EH (cell line): ENCODE data around the gene PRKCE.

ENCODE experiments used
- DNase-seq: peaks from one replicate; pipeline ENCODE4 v3.0.0-alpha.2; 2015; ENCODE audit warnings: low read depth

PRKCE gene

DNA sequence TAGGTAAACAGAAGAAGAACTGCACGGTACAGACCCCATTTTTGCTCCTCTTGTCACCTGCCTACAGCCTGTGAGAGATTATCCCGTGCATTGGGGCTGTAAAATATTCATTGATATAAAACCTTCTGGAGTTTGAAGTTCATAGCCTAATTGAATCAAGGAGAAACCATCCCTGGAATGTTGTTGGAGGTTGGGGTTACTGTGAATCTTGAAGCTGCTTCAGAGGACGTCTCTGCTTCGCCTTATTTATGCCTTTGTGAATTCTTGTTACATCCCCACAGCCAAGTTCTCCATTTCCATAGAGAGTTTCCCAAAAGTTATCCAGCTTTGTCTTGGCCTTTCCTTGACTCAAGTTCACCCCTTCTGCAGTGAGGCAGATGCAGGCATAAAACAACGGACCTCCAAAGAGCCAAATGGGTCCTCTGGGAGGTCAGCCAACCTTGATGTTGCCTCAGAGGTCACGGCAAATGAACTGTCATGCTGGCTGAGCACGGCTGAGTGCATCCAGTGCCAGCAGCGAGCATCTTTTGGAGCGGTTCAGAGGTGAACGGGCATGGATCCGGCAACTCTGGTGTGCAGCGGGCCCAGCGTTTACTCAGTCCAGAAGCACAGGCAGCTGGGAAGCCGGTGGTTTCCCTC is 317.6 kb downstream of the PRKCE start:
- DNase-seq, result peak; percentile 68

- no peak for DNase-seq
Measured at GRCh38 chr2:45973426-45973825, 322.0 kb downstream of the PRKCE start.

GRCh38 chr2:45974056-45974455 is 322.6 kb downstream of the PRKCE start:
- DNase-seq, result no peak

GRCh38 chr2:45974762-45975408 is 323.4 kb downstream of the PRKCE start:
- no peak for DNase-seq

DNA sequence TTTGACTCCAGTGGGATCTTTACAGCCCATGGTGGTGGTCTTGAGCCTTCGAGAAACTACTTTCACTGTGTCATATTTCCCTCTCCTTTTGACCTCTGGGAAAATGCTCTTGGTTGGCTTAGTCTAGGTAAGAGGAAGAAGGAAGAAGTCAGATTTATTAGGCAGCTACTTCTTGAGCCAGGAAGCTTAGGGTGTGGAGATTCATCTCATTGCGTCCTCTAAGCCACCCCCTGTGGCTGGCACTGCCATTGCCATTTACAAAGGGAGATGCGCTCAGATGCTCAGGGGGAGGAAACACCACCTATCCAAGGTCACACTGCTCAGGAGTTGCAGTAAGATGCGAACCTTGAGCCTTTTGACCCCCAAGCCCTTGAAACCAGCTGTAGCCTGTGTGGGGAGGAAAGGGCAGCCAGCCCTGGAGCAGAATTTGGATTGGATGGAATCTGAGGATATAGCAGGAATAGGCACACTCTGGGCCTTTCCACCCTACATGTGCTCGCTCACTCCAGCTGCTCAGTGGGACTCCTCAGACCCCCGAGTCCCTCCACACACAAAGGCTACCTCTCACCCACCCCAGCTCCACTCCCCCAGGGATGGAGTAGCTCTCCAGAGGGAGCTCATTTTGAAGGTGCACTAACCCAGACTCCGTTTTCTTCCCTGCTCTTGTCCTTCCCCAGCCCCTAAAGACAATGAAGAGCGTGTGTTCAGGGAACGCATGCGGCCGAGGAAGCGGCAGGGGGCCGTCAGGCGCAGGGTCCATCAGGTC is 324.5 kb downstream of the PRKCE start:
- no peak for DNase-seq

DNA sequence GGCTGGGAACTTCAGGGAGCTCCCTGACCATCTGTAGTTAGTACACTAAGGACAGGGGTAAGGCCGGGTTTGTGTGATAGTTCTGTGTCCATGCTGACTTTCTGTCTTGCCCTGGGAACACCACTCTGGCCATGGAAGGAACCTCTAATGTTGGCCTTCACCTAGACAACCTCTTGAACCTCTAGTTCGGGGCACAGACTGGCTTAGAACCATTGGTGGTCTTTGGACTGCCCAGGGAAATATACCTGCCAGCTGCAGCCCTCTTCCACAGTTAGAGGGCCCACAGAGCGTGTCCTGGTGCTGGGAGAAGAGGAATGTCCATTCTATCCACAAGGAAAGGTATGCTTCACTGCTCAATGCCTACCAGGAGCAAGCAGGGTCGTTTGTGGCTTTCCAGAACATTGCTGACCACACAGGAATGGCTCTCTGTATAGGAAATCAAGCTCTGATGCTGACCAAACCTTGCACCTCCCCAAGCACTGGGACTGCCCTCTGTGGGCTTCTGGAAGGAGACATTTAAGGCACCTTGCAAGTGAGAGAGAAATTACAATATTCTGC is 326.9 kb downstream of the PRKCE start:
- no peak for DNase-seq

DNA sequence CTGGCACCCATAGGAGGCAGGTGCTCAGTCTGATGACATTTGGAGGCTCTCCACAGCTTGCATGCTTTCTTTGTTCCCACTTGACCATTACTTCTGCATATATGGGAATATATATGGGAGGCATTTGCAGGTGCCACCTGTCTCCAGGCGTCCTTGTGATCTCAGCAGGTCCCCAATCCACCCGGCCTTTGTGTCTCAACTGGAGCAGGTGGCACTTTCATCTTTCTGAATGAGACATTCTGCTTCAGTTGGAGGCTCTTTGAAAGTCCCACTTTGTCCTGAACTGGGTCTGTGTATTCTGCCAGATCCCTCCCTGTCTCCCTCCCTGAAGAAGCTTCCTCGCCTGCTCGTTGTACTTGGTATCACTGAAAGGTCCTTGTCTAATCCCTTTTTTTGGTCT is 327.6 kb downstream of the PRKCE start:
- DNase-seq, result no peak

DNA sequence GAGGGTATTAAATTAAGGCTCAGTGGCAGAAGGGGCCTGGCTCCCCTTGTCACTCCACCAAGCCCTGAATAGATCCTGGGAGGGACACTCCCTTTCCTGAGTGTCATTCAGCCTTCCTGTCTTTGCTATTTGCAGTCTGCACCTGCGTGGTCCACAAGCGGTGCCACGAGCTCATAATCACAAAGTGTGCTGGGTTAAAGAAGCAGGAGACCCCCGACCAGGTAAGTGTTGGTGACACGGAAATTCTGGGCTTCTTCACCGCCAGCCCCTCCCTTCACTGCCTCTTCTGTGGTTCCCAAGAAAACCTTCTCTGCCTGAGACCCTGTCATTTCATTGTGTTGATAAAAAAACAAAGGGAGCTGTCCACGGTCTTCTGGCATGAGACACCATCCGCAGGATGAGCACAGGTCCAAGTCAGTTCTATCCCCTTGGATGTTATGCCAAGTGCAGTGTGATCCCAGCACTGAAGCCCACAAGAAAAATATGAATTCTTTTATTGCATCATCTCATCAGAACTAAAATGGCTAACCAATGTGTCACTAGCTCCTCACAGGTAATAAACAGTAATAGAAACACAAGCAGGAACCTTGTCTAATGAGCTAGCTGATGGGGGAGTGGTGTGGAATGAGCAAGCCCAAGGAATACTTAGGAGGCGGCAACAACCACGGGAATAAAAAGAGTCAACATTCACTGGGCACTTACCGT is 328.8 kb downstream of the PRKCE start:
- DNase-seq, result no peak

- DNase-seq, result no peak
Measured at GRCh38 chr2:45981384-45981930, 330.0 kb downstream of the PRKCE start.

DNA sequence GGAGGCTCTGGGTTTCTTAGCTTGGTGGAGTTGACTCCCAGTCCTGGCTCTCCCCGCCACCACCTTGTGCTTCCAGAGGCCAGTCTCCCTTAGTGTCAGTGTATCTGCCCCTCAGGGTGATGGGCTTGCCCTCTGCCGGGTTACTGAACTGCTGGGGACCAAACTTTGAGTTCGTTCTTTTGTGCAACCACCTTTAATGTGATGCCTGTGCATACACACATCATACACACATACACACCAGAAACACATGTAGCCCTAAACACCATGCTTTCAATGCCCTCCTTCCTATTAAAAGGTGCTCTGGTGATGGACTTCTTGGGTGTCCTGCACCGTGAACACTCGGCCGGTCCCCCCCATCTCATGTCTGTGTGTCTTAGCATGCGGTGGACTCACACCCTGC is 330.6 kb downstream of the PRKCE start:
- DNase-seq, result no peak

- DNase-seq, result no peak
Measured at GRCh38 chr2:45983213-45983612, 331.7 kb downstream of the PRKCE start.

DNA sequence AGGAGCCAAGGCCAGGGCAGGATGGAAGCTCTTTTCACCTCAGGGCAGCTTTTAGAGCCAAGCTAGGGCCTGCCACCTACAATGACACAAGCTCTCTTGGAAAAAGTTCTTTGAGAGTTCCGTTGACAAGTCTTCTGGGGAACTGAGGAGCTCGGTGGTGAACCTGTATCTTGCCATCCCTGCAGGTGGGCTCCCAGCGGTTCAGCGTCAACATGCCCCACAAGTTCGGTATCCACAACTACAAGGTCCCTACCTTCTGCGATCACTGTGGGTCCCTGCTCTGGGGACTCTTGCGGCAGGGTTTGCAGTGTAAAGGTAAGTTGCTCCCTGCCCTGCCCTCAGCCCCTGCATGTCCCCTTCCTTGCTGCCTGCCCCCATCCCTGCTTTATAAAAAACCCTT is 332.9 kb downstream of the PRKCE start:
- no peak for DNase-seq

DNA sequence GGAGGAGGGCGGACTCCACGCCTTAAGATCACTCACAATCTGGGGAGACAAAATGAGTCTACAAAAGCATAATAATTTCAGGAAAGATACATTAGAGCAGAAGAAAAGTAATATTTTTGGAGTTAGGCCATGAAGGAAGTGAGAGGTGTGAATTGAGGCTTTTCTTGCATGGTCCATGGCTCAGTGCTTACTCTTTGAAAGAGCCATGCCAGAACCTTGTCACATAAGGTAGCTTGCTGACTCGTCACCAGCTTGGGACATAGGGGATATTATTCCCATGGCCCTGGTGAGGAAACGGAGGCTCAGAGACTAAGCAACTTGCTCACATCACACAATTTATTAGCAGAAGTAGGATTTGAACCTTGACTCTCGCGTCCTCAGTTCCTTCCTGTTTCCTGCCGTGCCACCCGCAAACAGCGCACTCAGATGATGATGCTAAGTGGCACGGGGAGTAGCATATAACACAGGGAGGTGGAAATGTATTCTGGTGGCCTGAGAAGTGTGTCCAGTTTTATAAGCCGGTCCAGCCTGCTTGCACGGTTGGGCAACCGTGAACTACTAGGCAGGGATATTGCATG is 333.5 kb downstream of the PRKCE start:
- DNase-seq, result no peak

DNA sequence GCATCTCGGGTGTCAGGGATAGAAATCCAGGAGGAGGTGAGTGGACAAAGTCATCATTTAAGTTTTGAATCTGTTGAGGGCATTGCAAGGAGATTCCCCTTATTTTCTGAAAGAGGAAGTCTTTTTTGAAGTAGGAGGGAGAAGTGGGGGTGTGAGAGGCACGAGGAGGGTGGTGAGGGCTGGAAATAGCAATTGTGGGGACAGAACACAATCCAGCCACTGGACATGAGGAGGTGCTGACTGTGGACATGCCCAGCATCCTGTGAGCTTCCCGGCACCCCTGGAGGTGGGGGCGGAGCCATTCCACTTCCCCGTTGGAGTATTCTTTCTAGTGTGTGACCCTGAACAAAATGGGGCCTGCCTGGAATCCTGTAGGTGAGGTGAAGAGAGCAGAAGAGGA is 335.0 kb downstream of the PRKCE start:
- no peak for DNase-seq

DNA sequence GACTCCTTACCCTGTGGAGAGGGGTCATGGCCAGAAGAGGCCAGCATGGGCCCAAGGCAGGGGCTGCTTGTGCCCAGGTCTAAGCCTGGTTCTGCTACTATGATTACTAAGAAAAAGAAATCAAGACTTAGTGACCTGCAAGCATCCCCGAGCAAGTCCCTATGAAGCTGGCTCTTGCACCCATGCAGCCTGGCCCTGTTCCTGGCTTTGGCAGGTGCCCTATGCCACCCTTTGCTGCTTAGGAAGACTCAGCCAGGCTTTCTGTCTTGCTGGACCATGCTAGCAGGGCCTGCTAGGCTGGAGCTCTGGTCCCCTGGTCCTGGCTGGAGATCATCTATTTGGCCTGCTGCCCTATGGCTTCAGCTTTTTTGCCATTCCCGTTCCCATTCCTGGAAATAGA is 336.4 kb downstream of the PRKCE start:
- no peak for DNase-seq

- DNase-seq, result no peak
Measured at GRCh38 chr2:45988879-45989278, 337.4 kb downstream of the PRKCE start.

- DNase-seq, result no peak
Measured at GRCh38 chr2:45990131-45990530, 338.7 kb downstream of the PRKCE start.

DNA sequence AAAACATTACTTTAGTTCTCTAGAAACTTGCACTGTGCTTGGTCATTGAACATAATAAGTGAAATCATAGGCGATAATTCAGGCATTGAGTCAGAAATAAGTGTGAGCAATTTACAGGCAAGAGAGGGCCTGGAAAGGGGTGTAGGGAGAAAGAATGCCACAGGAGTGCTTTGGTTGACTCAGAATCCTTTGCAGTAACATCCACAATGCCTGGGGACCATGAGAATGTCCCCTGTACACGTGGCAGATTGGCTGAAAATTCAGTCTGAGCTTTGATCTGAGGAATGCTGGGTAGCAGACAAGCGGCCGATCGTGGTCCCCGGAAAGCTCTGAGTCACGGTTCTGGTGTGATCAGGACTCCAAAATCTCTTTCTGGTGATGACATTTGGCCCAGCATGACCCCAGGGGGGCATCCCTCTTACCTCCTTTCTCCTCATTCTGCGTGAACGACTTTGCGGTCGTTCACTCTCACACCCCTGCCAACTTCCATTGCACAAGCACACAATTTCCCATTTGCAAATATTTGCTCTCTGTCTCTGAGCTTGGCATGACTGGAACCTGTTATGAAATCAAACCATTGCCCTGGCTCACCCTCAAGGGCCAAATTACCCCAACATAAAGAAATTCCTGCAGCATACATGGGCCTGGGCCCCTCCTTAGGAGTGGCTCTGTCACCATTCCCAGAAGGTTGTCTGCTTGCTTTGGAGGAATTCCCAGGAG is 340.7 kb downstream of the PRKCE start:
- DNase-seq, result peak; percentile 94

DNA sequence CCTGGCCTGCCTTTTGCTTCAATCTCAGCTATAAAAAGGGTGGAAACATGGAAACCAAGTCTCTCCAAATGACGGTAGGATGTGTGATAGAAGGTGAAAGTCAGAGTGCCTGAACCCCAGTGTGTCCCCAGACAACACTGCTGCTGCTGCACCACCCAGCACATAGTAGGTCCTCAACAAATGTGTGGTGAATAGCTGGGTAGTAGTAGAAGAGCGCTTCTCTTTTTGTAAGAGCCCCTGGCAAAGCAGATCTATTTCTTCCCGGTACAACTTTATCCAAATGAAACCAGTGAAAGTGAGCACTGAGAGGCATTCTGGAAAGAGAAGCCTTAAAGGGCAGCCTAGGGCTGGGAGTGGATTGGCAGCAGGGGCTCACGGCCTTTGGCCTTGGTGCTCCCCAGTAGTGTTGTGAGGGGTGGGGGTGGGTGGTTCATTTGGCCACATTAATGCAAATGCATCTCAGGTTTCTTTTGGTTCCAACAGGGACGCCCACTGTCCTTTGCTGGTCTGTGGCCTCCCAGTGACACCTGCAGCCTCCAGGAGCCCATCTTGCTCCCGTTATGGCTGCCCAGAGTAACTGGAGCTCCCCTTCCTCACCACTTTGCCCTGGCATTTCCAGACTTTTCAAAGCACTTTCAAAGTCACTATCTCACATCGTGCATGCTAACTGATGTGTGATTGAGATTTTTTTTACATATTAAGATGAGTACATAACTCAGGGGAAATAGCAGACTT is 341.4 kb downstream of the PRKCE start:
- no peak for DNase-seq

DNA sequence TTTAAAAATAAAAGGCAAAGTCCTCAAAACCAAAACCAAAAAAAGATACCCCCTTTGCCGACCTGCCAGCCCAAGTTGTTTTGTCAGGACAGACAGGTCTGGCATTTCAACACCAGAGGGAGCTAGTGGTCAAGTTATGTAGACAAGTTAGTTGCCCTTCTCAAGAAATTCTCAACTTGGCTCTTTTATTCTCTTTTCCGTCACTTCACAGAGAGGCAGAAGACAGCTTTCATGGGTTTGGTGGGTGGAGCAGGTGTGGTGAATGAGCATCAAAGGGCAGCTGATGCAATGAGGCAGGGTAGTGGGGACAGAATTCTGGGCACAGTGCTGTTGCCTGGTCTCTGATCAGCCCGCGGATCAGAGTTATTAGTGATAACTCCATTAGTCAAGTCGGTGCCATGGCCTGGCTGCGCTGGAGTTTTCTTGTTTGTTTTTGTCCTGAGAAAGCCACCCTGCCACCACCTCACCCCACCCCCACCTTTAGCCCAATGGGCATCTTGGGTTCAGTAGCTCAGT is 342.1 kb downstream of the PRKCE start:
- peak; percentile 83 for DNase-seq
